ENCODE measurements around the gene CTDP1. TPM values are rescaled to one million over a fixed set of nuclear protein-coding genes. Genes with fewer than 3 reads are reported as not detected.

The CTDP1 gene
- 10 to 100 TPM in 1 of 3 donors, 1 to 10 TPM in 2; 6.8 to 11.7 (median 8.7) TPM for polyA plus RNA-seq

- 0 to 1% (median 0%) methylated on average over 64 to 88 of the region's 88 CpGs for WGBS, 3 donors
- H3K27ac ChIP-seq (ENCODE audit: low read depth, low read length): peak within 1 kb of the TSS; percentile 95
Observed at GRCh38 chr18:79679552-79680099, at the start of gene CTDP1. CTDP1 (plus strand) TSS chr18:79679803; CDS start chr18:79679948, 145 bp downstream.

- H3K27ac ChIP-seq (ENCODE audit: low read depth, low read length): no peak overlapping the region
- 83 to 84% (median 83%) methylated on average over 36 of the region's 36 CpGs for WGBS, 3 donors
Observed at GRCh38 chr18:79630281-79631095, 49.1 kb upstream of the CTDP1 start.

GRCh38 chr18:79631096-79631507, 48.5 kb upstream of the CTDP1 start:
- no peak overlapping the region for H3K27ac ChIP-seq (ENCODE audit: low read depth, low read length)
- WGBS, 3 donors: 89 to 94% (median 93%) methylated on average over 21 of the region's 21 CpGs

GRCh38 chr18:79631761-79632446, 47.7 kb upstream of the CTDP1 start:
- 74 to 86% (median 81%) methylated on average over 12 of the region's 12 CpGs for WGBS, 3 donors
- no peak overlapping the region for H3K27ac ChIP-seq (ENCODE audit: low read depth, low read length)

- WGBS, 3 donors: 92 to 93% (median 93%) methylated on average over 14 of the region's 14 CpGs
- H3K27ac ChIP-seq (ENCODE audit: low read depth, low read length): no peak overlapping the region
Observed at GRCh38 chr18:79632765-79633164, 46.8 kb upstream of the CTDP1 start.

GRCh38 chr18:79634186-79634585, 45.4 kb upstream of the CTDP1 start:
- 87 to 95% (median 93%) methylated on average over 5 of the region's 5 CpGs for whole genome bisulfite sequencing, 3 donors
- H3K27ac ChIP-seq (ENCODE audit: low read depth, low read length): no peak overlapping the region

GRCh38 chr18:79634593-79635426, 44.8 kb upstream of the CTDP1 start:
- no peak overlapping the region for H3K27ac ChIP-seq (ENCODE audit: low read depth, low read length)
- WGBS, 3 donors: 82 to 88% (median 85%) methylated on average over 23 of the region's 23 CpGs

GRCh38 chr18:79635427-79635726, 44.2 kb upstream of the CTDP1 start:
- H3K27ac ChIP-seq (ENCODE audit: low read depth, low read length): no peak overlapping the region
- WGBS, 3 donors: 84 to 95% (median 94%) methylated on average over 15 of the region's 15 CpGs

GRCh38 chr18:79637181-79637920, 42.3 kb upstream of the CTDP1 start:
- 20 to 25% (median 23%) methylated on average over 57 to 58 of the region's 58 CpGs for WGBS, 3 donors
- H3K27ac ChIP-seq (ENCODE audit: low read depth, low read length): no peak overlapping the region

GRCh38 chr18:79637921-79638909, 41.4 kb upstream of the CTDP1 start:
- WGBS, 3 donors: 35 to 50% (median 47%) methylated on average over 86 to 99 of the region's 99 CpGs
- no peak overlapping the region for H3K27ac ChIP-seq (ENCODE audit: low read depth, low read length)

- 57 to 71% (median 70%) methylated on average over 10 of the region's 10 CpGs for WGBS, 3 donors
- no peak overlapping the region for H3K27ac ChIP-seq (ENCODE audit: low read depth, low read length)
Observed at GRCh38 chr18:79639072-79639829, 40.4 kb upstream of the CTDP1 start.

- WGBS, 3 donors: 79 to 84% (median 83%) methylated on average over 21 of the region's 21 CpGs
- no peak overlapping the region for H3K27ac ChIP-seq (ENCODE audit: low read depth, low read length)
Observed at GRCh38 chr18:79640064-79640672, 39.4 kb upstream of the CTDP1 start.

- no peak overlapping the region for H3K27ac ChIP-seq (ENCODE audit: low read depth, low read length)
- 82 to 88% (median 86%) methylated on average over 10 of the region's 10 CpGs for WGBS, 3 donors
Observed at GRCh38 chr18:79640875-79641274, 38.7 kb upstream of the CTDP1 start.

- WGBS, 3 donors: 76 to 85% (median 81%) methylated on average over 33 of the region's 33 CpGs
- no peak overlapping the region for H3K27ac ChIP-seq (ENCODE audit: low read depth, low read length)
Observed at GRCh38 chr18:79641722-79642497, 37.7 kb upstream of the CTDP1 start.

- WGBS, 3 donors: 47 to 77% (median 56%) methylated on average over 6 of the region's 6 CpGs
Observed at GRCh38 chr18:79642626-79643025, 37.0 kb upstream of the CTDP1 start.

More at GRCh38 chr18:79642626-79643025, 37.0 kb upstream of the CTDP1 start:
- no peak overlapping the region for H3K27ac ChIP-seq (ENCODE audit: low read depth, low read length)

Data from adipose tissue (tissue), 3 donors.